MCF 10A (cell line): ENCODE measurements around the gene NKD1. TPM values are rescaled to one million over a fixed set of nuclear protein-coding genes. Genes with fewer than 3 reads are reported as not detected.

Experiments used
- BruUV-seq: library from RNA; stranded (reverse); fragments of 400-500 nt; replicated peaks from 2 replicates; lab custom pipeline; 2021; lab: Mats Ljungman, UMichigan
- CTCF ChIA-PET: fragments of 300-600 bp; sonication (Branson Sonifier 250); formaldehyde crosslinking; extraction: SDS; loops from one replicate; lab custom pipeline; 2021; ENCODE audit warnings: antibody characterized with exemption, inconsistent platforms; lab: Yijun Ruan, JAX
- POLR2A ChIA-PET: fragments of 300-600, 350-650 bp; sonication (Branson Sonifier 250); formaldehyde crosslinking; extraction: SDS; loops from one replicate; lab custom pipeline; 2020; ENCODE audit warnings: antibody characterized with exemption, inconsistent platforms; lab: Yijun Ruan, JAX
- DNase-seq: peaks from one replicate; pipeline ENCODE4 v3.0.0-alpha.2; 2018; ENCODE audit not compliant: unreplicated experiment
- H3K27ac Mint-ChIP-seq: one replicate; pipeline ENCODE4 v1.8.0; 2022; ENCODE audit warnings: mild to moderate bottlenecking, low read depth, mixed read lengths; ENCODE audit not compliant: unreplicated experiment
- H3K27me3 Mint-ChIP-seq: one replicate; pipeline ENCODE4 v1.8.0; 2022; ENCODE audit warnings: mixed read lengths; ENCODE audit not compliant: insufficient read depth, unreplicated experiment
- H3K36me3 Mint-ChIP-seq: one replicate; pipeline ENCODE4 v1.8.0; 2022; ENCODE audit warnings: mild to moderate bottlenecking, moderate library complexity, mixed read lengths; ENCODE audit not compliant: insufficient read depth, unreplicated experiment
- H3K4me1 Mint-ChIP-seq: one replicate; pipeline ENCODE4 v1.8.0; 2022; ENCODE audit warnings: mixed read lengths; ENCODE audit not compliant: insufficient read depth, unreplicated experiment
- H3K4me3 Mint-ChIP-seq: one replicate; pipeline ENCODE4 v1.8.0; 2022; ENCODE audit warnings: mild to moderate bottlenecking, moderate library complexity, mixed read lengths; ENCODE audit not compliant: unreplicated experiment
- H3K9me3 Mint-ChIP-seq: one replicate; pipeline ENCODE4 v1.8.0; 2022; ENCODE audit warnings: mixed read lengths; ENCODE audit not compliant: unreplicated experiment
- intact Hi-C: fragments of 100-400 bp; cut with micrococcal nuclease; formaldehyde crosslinking; loops from 2 replicates; pipeline ENCODE4 v1.14.1; 2022
- total RNA-seq: library from RNA; stranded (reverse); gene quantifications from 2 replicates; pipeline ENCODE4 v1.2.3, GENCODE V29; 2022
- TF ChIP-seq, protein P1 (sequence below): fragments of 200-600 bp; IDR thresholded peaks from one replicate; pipeline ENCODE4 v1.8.0; 2022; ENCODE audit warnings: antibody characterized with exemption, mild to moderate bottlenecking; ENCODE audit not compliant: unreplicated experiment

NKD1 gene
- total RNA-seq, 1 experiment from 2014 or later = 0.07 TPM

DNA sequence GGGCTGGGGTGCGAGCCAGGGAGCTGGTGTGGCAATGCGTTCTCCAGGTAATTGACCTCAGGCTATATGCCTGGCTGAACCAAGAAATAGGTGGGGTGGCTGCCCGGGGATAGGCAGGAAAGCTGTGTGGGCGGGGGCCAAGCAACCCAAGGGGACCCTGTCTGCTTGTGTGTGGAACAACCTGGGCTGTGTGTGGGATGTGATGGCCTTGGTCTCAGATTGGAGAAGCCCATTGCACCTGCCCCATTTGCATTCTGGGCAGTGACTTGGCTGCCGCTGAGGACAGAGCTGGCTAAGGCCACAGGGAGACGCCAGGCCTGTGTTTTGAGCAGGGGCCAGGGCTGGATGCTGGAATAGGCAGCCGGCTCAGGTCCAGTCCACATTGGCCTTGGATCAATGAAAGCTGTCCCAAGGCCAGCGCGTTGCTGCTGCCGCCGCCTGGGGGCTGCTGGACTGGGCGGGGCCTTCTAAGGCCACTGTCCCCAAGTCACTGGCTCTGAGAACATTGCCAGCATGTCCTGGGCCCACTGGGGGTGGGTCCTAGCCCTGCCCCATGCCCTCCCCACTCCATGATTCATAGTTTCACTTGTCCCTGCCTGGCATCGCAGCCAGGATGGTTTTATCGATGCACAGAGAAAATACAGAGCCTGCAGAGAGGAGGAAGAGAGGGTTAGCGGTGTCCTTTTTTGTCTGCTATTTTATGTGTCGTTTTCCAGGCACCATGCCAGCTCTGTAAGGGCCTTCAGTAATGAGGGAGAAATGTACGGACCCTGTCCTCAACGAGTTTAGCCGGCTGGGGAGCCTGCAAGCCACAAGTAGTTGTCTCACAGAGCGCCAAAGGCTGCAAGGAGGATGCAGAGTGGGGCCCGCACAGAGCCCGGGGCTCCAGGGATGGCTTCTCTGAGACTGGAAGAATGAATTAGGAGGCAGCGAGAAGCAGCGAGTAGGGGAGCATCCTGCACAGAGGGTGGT lies 43.9 kb downstream of the NKD1 start:
- DNase-seq = no peak
- Mint-ChIP-seq H3K27ac (no peak overlapping the region), H3K36me3 (no peaks in the 10 kb centered on the region), H3K9me3 (no peaks in the 10 kb centered on the region), H3K27me3 (no peaks in the 10 kb centered on the region), H3K4me1 (no peaks in the 10 kb centered on the region), H3K4me3 (no peak overlapping the region)
- intact Hi-C loops = no loop called here
- POLR2A ChIA-PET = no interaction called here
- CTCF ChIA-PET = interaction anchor here (0.6 to 1.0 kb wide), 3 partner anchors 13 to 328 kb away, joined by 3 read pairs; no protein-coding TSS in a partner anchor
- no TSS peak for BruUV-seq
- TF ChIP-seq, protein P1, sequence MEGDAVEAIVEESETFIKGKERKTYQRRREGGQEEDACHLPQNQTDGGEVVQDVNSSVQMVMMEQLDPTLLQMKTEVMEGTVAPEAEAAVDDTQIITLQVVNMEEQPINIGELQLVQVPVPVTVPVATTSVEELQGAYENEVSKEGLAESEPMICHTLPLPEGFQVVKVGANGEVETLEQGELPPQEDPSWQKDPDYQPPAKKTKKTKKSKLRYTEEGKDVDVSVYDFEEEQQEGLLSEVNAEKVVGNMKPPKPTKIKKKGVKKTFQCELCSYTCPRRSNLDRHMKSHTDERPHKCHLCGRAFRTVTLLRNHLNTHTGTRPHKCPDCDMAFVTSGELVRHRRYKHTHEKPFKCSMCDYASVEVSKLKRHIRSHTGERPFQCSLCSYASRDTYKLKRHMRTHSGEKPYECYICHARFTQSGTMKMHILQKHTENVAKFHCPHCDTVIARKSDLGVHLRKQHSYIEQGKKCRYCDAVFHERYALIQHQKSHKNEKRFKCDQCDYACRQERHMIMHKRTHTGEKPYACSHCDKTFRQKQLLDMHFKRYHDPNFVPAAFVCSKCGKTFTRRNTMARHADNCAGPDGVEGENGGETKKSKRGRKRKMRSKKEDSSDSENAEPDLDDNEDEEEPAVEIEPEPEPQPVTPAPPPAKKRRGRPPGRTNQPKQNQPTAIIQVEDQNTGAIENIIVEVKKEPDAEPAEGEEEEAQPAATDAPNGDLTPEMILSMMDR = no peak

GRCh38 chr16:50592996-50593395 lies 44.8 kb downstream of the NKD1 start:
- H3K4me3 Mint-ChIP-seq = no peak overlapping the region
- no peak for DNase-seq
- ChIA-PET CTCF (interaction anchor here (0.6 to 1.1 kb wide), 5 partner anchors 12 to 1163 kb away, joined by 3 read pairs; no protein-coding TSS in a partner anchor), POLR2A (no interaction called here)
- no peaks in the 10 kb centered on the region for H3K4me1 Mint-ChIP-seq
- H3K9me3 Mint-ChIP-seq = no peaks in the 10 kb centered on the region
- BruUV-seq = no TSS peak
- intact Hi-C loops = no loop called here
- TF ChIP-seq, protein P1 = no peak
- no peak overlapping the region for H3K27ac Mint-ChIP-seq
- no peaks in the 10 kb centered on the region for H3K36me3 Mint-ChIP-seq
- no peaks in the 10 kb centered on the region for H3K27me3 Mint-ChIP-seq

GRCh38 chr16:50593410-50594150 lies 45.4 kb downstream of the NKD1 start:
- ChIA-PET CTCF (interaction anchor here (0.6 to 1.1 kb wide), 4 partner anchors 56 to 1162 kb away, joined by 3 to 4 read pairs (median 3); no protein-coding TSS in a partner anchor), POLR2A (no interaction called here)
- intact Hi-C loops = no loop called here
- Mint-ChIP-seq H3K27me3 (no peaks in the 10 kb centered on the region), H3K36me3 (no peaks in the 10 kb centered on the region), H3K27ac (no peak overlapping the region), H3K4me3 (no peak overlapping the region), H3K9me3 (no peaks in the 10 kb centered on the region), H3K4me1 (no peaks in the 10 kb centered on the region)
- no TSS peak for BruUV-seq
- TF ChIP-seq, protein P1 = no peak
- DNase-seq = no peak
